GM12874 (cell line): ENCODE measurements around the gene HIC1.
A peak's percentile ranks its signal among the peaks of the same experiment; 100 is the strongest.

ENCODE experiments used
- TF ChIP-seq, protein P1 (sequence below): IDR thresholded peaks from 2 replicates; pipeline ENCODE4 v1.5.1; 2011; ENCODE audit warnings: low read depth, mild to moderate bottlenecking, control low read depth, low read length, moderate library complexity; ENCODE audit not compliant: insufficient read depth

HIC1 gene

GRCh38 chr17:2054512-2055291, at the start of gene HIC1:
TSS of gene HIC1 (plus strand) at chr17:2055103. CDS start at chr17:2056691, 1,588 bp downstream.
- TF ChIP-seq, protein P1, sequence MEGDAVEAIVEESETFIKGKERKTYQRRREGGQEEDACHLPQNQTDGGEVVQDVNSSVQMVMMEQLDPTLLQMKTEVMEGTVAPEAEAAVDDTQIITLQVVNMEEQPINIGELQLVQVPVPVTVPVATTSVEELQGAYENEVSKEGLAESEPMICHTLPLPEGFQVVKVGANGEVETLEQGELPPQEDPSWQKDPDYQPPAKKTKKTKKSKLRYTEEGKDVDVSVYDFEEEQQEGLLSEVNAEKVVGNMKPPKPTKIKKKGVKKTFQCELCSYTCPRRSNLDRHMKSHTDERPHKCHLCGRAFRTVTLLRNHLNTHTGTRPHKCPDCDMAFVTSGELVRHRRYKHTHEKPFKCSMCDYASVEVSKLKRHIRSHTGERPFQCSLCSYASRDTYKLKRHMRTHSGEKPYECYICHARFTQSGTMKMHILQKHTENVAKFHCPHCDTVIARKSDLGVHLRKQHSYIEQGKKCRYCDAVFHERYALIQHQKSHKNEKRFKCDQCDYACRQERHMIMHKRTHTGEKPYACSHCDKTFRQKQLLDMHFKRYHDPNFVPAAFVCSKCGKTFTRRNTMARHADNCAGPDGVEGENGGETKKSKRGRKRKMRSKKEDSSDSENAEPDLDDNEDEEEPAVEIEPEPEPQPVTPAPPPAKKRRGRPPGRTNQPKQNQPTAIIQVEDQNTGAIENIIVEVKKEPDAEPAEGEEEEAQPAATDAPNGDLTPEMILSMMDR = peak; percentile 93

- TF ChIP-seq, protein P1 = no peak
These were observed 46.4 kb upstream of the HIC1 start for GRCh38 chr17:2008332-2009126.

DNA sequence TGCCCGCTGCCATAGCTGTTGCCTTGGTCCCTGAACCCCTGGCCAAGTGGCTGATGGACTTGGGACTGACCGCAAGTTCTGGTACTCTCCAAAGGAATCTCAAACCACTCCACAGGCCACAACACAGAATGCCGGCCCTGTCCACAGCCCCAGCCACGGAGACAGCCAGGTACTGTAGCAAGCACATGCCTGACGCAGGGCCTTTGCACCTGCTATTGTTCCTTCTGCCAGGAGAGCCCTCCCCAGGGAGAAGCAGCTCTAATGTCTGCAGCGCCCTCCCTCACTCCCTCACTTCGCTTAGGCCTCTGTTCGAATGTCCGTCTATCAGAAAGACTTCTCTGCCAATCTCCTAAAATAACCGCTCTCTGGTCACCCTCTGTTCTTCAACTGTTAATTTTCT, 45.2 kb upstream of the HIC1 start:
- TF ChIP-seq, protein P1 = no peak

GRCh38 chr17:2011411-2012371, 43.2 kb upstream of the HIC1 start:
- TF ChIP-seq, protein P1 = no peak

GRCh38 chr17:2012499-2012898, 42.4 kb upstream of the HIC1 start:
- TF ChIP-seq, protein P1 = no peak

DNA sequence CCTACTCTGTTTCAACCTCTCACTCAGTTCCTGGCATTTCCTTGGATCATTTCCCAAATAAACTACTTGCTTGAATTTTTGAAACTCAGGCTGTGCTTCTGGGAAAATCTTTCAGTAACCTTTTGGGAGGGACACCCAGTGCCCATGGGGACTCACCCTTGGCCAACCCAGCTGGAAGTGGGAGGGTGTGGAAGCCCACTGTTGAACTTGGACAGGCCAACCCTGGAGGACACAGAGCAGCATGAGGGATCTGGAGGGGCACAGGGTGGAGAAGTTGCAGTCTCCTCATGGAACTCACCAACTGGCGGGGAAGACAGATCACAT, 40.9 kb upstream of the HIC1 start:
- TF ChIP-seq, protein P1 = no peak

DNA sequence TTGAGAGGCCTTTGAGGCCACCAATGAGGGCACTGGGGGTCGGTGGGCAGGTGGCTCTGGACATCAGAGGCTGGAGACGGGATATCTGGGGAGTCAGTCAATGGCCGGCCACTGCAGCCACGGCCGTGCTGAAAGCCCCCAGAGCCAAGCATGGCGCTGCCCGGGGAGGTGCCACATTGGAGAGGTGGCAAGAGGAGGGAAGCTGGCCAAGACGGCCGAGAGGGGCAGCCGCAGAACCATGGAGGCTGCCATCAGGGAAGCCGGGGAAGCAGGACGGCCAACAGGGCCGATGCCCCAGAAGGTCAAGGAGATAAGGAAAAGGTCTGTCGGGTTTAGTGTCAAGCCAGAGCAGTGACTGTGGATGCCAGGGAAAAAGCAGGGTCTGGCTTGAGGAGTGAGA, 39.6 kb upstream of the HIC1 start:
- TF ChIP-seq, protein P1 = no peak
